A673 (cell line): ENCODE measurements around the gene HOXD4. TPM values are rescaled to one million over a fixed set of nuclear protein-coding genes. Genes with fewer than 3 reads are reported as not detected.

ENCODE experiments used
- BruUV-seq: library from RNA; stranded (reverse); fragments of 400-500 nt; replicated peaks from 2 replicates; lab custom pipeline; 2021; lab: Mats Ljungman, UMichigan
- CTCF ChIA-PET: fragments of 300-600 bp; sonication (Branson Sonifier 250); formaldehyde crosslinking; loops from one replicate; lab custom pipeline; 2022; ENCODE audit warnings: antibody characterized with exemption; lab: Charles Lee
- POLR2A ChIA-PET: fragments of 300-600 bp; sonication (Branson Sonifier 250); formaldehyde crosslinking; loops from one replicate; lab custom pipeline; 2022; ENCODE audit warnings: antibody characterized with exemption; ENCODE audit not compliant: low non-redundant PET; lab: Charles Lee
- DNase-seq: peaks from one replicate; pipeline ENCODE4 v3.0.0-alpha.2; 2015; ENCODE audit warnings: low spot score
- H3K27ac ChIP-seq: fragments of 200-600 bp; sonication (generic); 2 replicates; pipeline ENCODE4 v1.5.1; 2016; ENCODE audit warnings: mixed run types, low read depth, mild to moderate bottlenecking, mixed read lengths, antibody characterized with exemption, low read length; ENCODE audit not compliant: poor library complexity, severe bottlenecking
- H3K27me3 ChIP-seq: fragments of 200-600 bp; sonication (generic); replicated peaks from 2 replicates; pipeline ENCODE4 v1.6.1; 2017; ENCODE audit warnings: mixed run types, low read depth, mild to moderate bottlenecking, mixed read lengths, antibody characterized with exemption, low read length; ENCODE audit not compliant: insufficient read depth, poor library complexity
- H3K36me3 ChIP-seq: fragments of 200-600 bp; sonication (generic); 2 replicates; pipeline ENCODE4 v1.6.1; 2016; ENCODE audit warnings: mixed run types, mild to moderate bottlenecking, mixed read lengths, antibody characterized with exemption, low read length; ENCODE audit not compliant: insufficient read depth, poor library complexity, severe bottlenecking
- H3K4me1 ChIP-seq: fragments of 200-600 bp; sonication (generic); 2 replicates; pipeline ENCODE4 v1.6.1; 2017; ENCODE audit warnings: mixed run types, mild to moderate bottlenecking, mixed read lengths, antibody characterized with exemption, low read length; ENCODE audit not compliant: insufficient read depth, poor library complexity, severe bottlenecking
- H3K4me3 ChIP-seq: fragments of 200-600 bp; sonication (generic); 2 replicates; pipeline ENCODE4 v1.5.1; 2016; ENCODE audit warnings: low read depth, mixed run types, mild to moderate bottlenecking, mixed read lengths, low read length; ENCODE audit not compliant: poor library complexity, severe bottlenecking
- H3K9me3 ChIP-seq: fragments of 200-600 bp; sonication (generic); 2 replicates; pipeline ENCODE4 v1.6.1; 2016; ENCODE audit warnings: mixed run types, low read depth, mild to moderate bottlenecking, mixed read lengths, antibody characterized with exemption, low read length; ENCODE audit not compliant: poor library complexity, severe bottlenecking
- CTCF ChIP-seq: fragments of 300-800, 200-600 bp; sonication (generic); conservative IDR thresholded peaks from 2 replicates; pipeline ENCODE4 v1.5.1; 2017; ENCODE audit warnings: low read depth, mild to moderate bottlenecking, antibody characterized with exemption, low read length, moderate library complexity, mixed read lengths
- EZH2 ChIP-seq: fragments of 200-600 bp; sonication (generic); IDR thresholded peaks from 2 replicates; pipeline ENCODE4 v1.6.1; 2017; ENCODE audit warnings: borderline replicate concordance, low read depth, mild to moderate bottlenecking, mixed read lengths, antibody characterized with exemption, low read length; ENCODE audit not compliant: poor library complexity, severe bottlenecking
- intact Hi-C: fragments of 100-400 bp; cut with micrococcal nuclease; formaldehyde crosslinking; loops from one replicate; pipeline ENCODE4 v1.10.0; 2022; ENCODE audit not compliant: unreplicated experiment
- total RNA-seq: library from RNA; stranded (reverse); gene quantifications from 2 replicates; pipeline ENCODE4 v1.2.3, GENCODE V29; 2021

The HOXD4 gene
- total RNA-seq, 1 experiment from 2014 or later = 30.8 TPM

GRCh38 chr2:176171351-176172006, 20.1 kb downstream of the HOXD4 start:
- POLR2A ChIA-PET = no interaction called here
- CTCF ChIA-PET = interaction anchor here (0.9 kb wide), 1 partner anchor 284 kb away, joined by 3 read pairs; no protein-coding TSS in a partner anchor
- no TSS peak for BruUV-seq
- no peak for DNase-seq
- Histone ChIP-seq H3K27me3 (no peaks in the 10 kb centered on the region), H3K4me3 (no peak overlapping the region), H3K4me1 (peaks cover 37% of the 10 kb centered on the region), H3K9me3 (no peaks in the 10 kb centered on the region), H3K27ac (no peak overlapping the region), H3K36me3 (no peaks in the 10 kb centered on the region)
- intact Hi-C loops = no loop called here
- no peak for TF ChIP-seq EZH2
- no peak for TF ChIP-seq CTCF

- no peak for DNase-seq
- POLR2A ChIA-PET = interaction anchor here (0.6 kb wide), 1 partner anchor 934 kb away, joined by 5 read pairs; no protein-coding TSS in a partner anchor
- TF ChIP-seq CTCF (no peak), EZH2 (no peak)
- peaks cover 37% of the 10 kb centered on the region for H3K4me1 ChIP-seq
- intact Hi-C loops = no loop called here
- no TSS peak for BruUV-seq
- no peaks in the 10 kb centered on the region for H3K9me3 ChIP-seq
- H3K27ac ChIP-seq = no peak overlapping the region
- H3K36me3 ChIP-seq = no peaks in the 10 kb centered on the region
- CTCF ChIA-PET = interaction anchor here (0.9 kb wide), 1 partner anchor 283 kb away, joined by 3 read pairs; no protein-coding TSS in a partner anchor
- H3K27me3 ChIP-seq = no peaks in the 10 kb centered on the region
- H3K4me3 ChIP-seq = no peak overlapping the region
These were observed 20.9 kb downstream of the HOXD4 start for GRCh38 chr2:176172007-176172894.

- no peak overlapping the region for H3K4me3 ChIP-seq
- H3K9me3 ChIP-seq = no peaks in the 10 kb centered on the region
- peaks cover 37% of the 10 kb centered on the region for H3K4me1 ChIP-seq
- BruUV-seq = TSS peak; percentile 39
- TF ChIP-seq EZH2 (no peak), CTCF (no peak)
- ChIA-PET CTCF (no interaction called here), POLR2A (interaction anchor here (0.6 kb wide), 1 partner anchor 935 kb away, joined by 5 read pairs; no protein-coding TSS in a partner anchor)
- intact Hi-C loops = no loop called here
- H3K27ac ChIP-seq = no peak overlapping the region
- no peaks in the 10 kb centered on the region for H3K36me3 ChIP-seq
- H3K27me3 ChIP-seq = no peaks in the 10 kb centered on the region
- DNase-seq = no peak
These were observed 21.7 kb downstream of the HOXD4 start for GRCh38 chr2:176172895-176173566.
